H9 (cell line): ENCODE data around the gene CT45A5. TPM values are rescaled to one million over a fixed set of nuclear protein-coding genes. Genes with fewer than 3 reads are reported as not detected.
"Not testable (repeated sequence)": the region's sequence is repeated elsewhere in the genome, so short reads cannot be mapped to it uniquely, and the experiment has no call there.

Source experiments
- DNase-seq: peaks from one replicate; pipeline ENCODE4 v3.0.0-alpha.2; 2017
- H2AFZ ChIP-seq: one replicate; pipeline ENCODE4 v1.6.1; 2013; ENCODE audit warnings: mild to moderate bottlenecking, low read length, control low read depth, moderate library complexity
- H2AK5ac ChIP-seq: 2 replicates; pipeline ENCODE4 v1.6.1; 2013; ENCODE audit warnings: low read length, control low read depth, mixed read lengths; ENCODE audit not compliant: insufficient read length
- H2BK120ac ChIP-seq: one replicate; pipeline ENCODE4 v1.6.1; 2013; ENCODE audit warnings: low read depth, mild to moderate bottlenecking, low read length, control low read depth, inconsistent platforms; ENCODE audit not compliant: poor library complexity, severe bottlenecking
- H2BK12ac ChIP-seq: 2 replicates; pipeline ENCODE4 v1.6.1; 2013; ENCODE audit warnings: low read length, control low read depth, mixed read lengths, low read depth; ENCODE audit not compliant: insufficient read length
- H2BK15ac ChIP-seq: 2 replicates; pipeline ENCODE4 v1.6.1; 2013; ENCODE audit warnings: low read depth, low read length, control low read depth
- H2BK20ac ChIP-seq: one replicate; pipeline ENCODE4 v1.6.1; 2013; ENCODE audit warnings: low read depth, mild to moderate bottlenecking, low read length, control low read depth, inconsistent platforms; ENCODE audit not compliant: poor library complexity, severe bottlenecking
- H2BK5ac ChIP-seq: 2 replicates; pipeline ENCODE4 v1.6.1; 2013; ENCODE audit warnings: low read length, control low read depth, mixed read lengths; ENCODE audit not compliant: insufficient read length
- H3K14ac ChIP-seq: 2 replicates; pipeline ENCODE4 v1.6.1; 2013; ENCODE audit warnings: low read length, control low read depth; ENCODE audit not compliant: insufficient read depth
- H3K18ac ChIP-seq: 2 replicates; pipeline ENCODE4 v1.6.1; 2013; ENCODE audit warnings: low read depth, mild to moderate bottlenecking, mixed read lengths, low read length, control low read depth; ENCODE audit not compliant: insufficient read length
- H3K23ac ChIP-seq: 2 replicates; pipeline ENCODE4 v1.6.1; 2013; ENCODE audit warnings: low read length, control low read depth, mixed read lengths, low read depth; ENCODE audit not compliant: insufficient read length
- H3K23me2 ChIP-seq: 2 replicates; pipeline ENCODE4 v1.6.1; 2013; ENCODE audit warnings: low read depth, mild to moderate bottlenecking, mixed read lengths, low read length, control low read depth; ENCODE audit not compliant: insufficient read length, poor library complexity, severe bottlenecking
- H3K27ac ChIP-seq: 2 replicates; pipeline ENCODE4 v1.5.1; 2013; ENCODE audit warnings: low read length, control low read depth, mixed read lengths, low read depth; ENCODE audit not compliant: insufficient read length
- H3K27me3 ChIP-seq: 2 replicates; pipeline ENCODE4 v1.6.1; 2013; ENCODE audit warnings: low read length, control low read depth, inconsistent platforms; ENCODE audit not compliant: insufficient read depth
- H3K4ac ChIP-seq: 2 replicates; pipeline ENCODE4 v1.6.1; 2013; ENCODE audit warnings: low read depth, mild to moderate bottlenecking, control low read depth, inconsistent platforms, low read length, moderate library complexity
- H3K4me1 ChIP-seq: 2 replicates; pipeline ENCODE4 v1.6.1; 2013; ENCODE audit warnings: low read length, control low read depth, inconsistent platforms; ENCODE audit not compliant: insufficient read depth
- H3K4me2 ChIP-seq: 2 replicates; pipeline ENCODE4 v1.6.1; 2013; ENCODE audit warnings: low read length, control low read depth, mixed read lengths; ENCODE audit not compliant: insufficient read length, insufficient read depth
- H3K56ac ChIP-seq: 2 replicates; pipeline ENCODE4 v1.6.1; 2013; ENCODE audit warnings: low read depth, mild to moderate bottlenecking, mixed read lengths, low read length, control low read depth; ENCODE audit not compliant: insufficient read length
- H3K79me1 ChIP-seq: 2 replicates; pipeline ENCODE4 v1.6.1; 2013; ENCODE audit warnings: low read depth, mild to moderate bottlenecking, moderate library complexity, low read length, control low read depth, inconsistent platforms; ENCODE audit not compliant: insufficient read depth, poor library complexity, severe bottlenecking
- H3K79me2 ChIP-seq: 2 replicates; pipeline ENCODE4 v1.6.1; 2013; ENCODE audit warnings: low read length, control low read depth, inconsistent platforms; ENCODE audit not compliant: insufficient read depth
- H3K9ac ChIP-seq: 2 replicates; pipeline ENCODE4 v1.6.1; 2013; ENCODE audit warnings: low read length, control low read depth, mixed read lengths; ENCODE audit not compliant: insufficient read length; ENCODE audit errors: extremely low read depth
- H3K9me3 ChIP-seq: one replicate; pipeline ENCODE4 v1.6.1; 2013; ENCODE audit warnings: low read depth, low read length, inconsistent platforms; ENCODE audit not compliant: control insufficient read depth
- H3T11ph ChIP-seq: one replicate; pipeline ENCODE4 v1.6.1; 2013; ENCODE audit warnings: mild to moderate bottlenecking, low read length, control low read depth, inconsistent platforms
- H4K20me1 ChIP-seq: one replicate; pipeline ENCODE4 v1.6.1; 2013; ENCODE audit not compliant: control insufficient read depth, insufficient read length, insufficient read depth
- H4K5ac ChIP-seq: 2 replicates; pipeline ENCODE4 v1.6.1; 2013; ENCODE audit warnings: low read depth, mild to moderate bottlenecking, mixed read lengths, low read length, control low read depth; ENCODE audit not compliant: insufficient read length
- H4K8ac ChIP-seq: replicated peaks from 2 replicates; pipeline ENCODE4 v1.6.1; 2013; ENCODE audit warnings: low read length, control low read depth, mixed read lengths, low read depth; ENCODE audit not compliant: insufficient read length
- H4K91ac ChIP-seq: 2 replicates; pipeline ENCODE4 v1.6.1; 2013; ENCODE audit warnings: low read depth, mild to moderate bottlenecking, moderate library complexity, mixed read lengths, low read length, control low read depth; ENCODE audit not compliant: insufficient read length
- H3K27ac Mint-ChIP-seq, 3 experiments: 2 replicates in 2 of 3; 3 replicates in 1 of 3; pipeline ENCODE4 v1.8.0; 2020 to 2021; ENCODE audit warnings: mixed read lengths in 3 of 3, mild to moderate bottlenecking in 1 of 3, moderate library complexity in 1 of 3
- H3K27me3 Mint-ChIP-seq: 2 replicates; pipeline ENCODE4 v1.8.0; 2021; ENCODE audit warnings: low read depth, mild to moderate bottlenecking, moderate library complexity, mixed read lengths
- H3K36me3 Mint-ChIP-seq, 3 experiments: 2 replicates in 2 of 3; 3 replicates in 1 of 3; pipeline ENCODE4 v1.8.0; 2020 to 2021; ENCODE audit warnings: low read depth in 3 of 3, mixed read lengths in 3 of 3; ENCODE audit not compliant: insufficient read depth in 1 of 3
- H3K4me1 Mint-ChIP-seq, 2 experiments: 2 replicates each; pipeline ENCODE4 v1.8.0; 2020; ENCODE audit warnings: mixed read lengths in 2 of 2
- H3K4me3 Mint-ChIP-seq, 2 experiments: 2 replicates in 1 of 2; 3 replicates in 1 of 2; pipeline ENCODE4 v1.8.0; 2020 to 2021; ENCODE audit warnings: mild to moderate bottlenecking in 2 of 2, mixed read lengths in 2 of 2, moderate library complexity in 1 of 2
- H3K9me3 Mint-ChIP-seq, 2 experiments: 2 replicates in 1 of 2; 3 replicates in 1 of 2; pipeline ENCODE4 v1.8.0; 2020; ENCODE audit warnings: mild to moderate bottlenecking in 2 of 2, mixed read lengths in 2 of 2, moderate library complexity in 1 of 2
- WGBS: extraction: QIAGEN DNeasy Blood & Tissue Kit; methylation state at CpG from one replicate; pipeline ENCODE4 v1.1.7; 2013; ENCODE audit warnings: missing lambda C conversion rate, low lambda C conversion rate, mixed read lengths; ENCODE audit not compliant: insufficient read length; ENCODE audit errors: extremely low coverage; 5-methylcytosine and 5-hydroxymethylcytosine counted together
- total RNA-seq: library from RNA; stranded (reverse); gene quantifications from 2 replicates; pipeline ENCODE4 v1.2.1, GENCODE V29; 2021
- TF ChIP-seq, protein P1 (sequence below): fragments of 200-600 bp; sonication (generic); conservative IDR thresholded peaks from 3 replicates; pipeline ENCODE4 v1.8.0; 2021; ENCODE audit warnings: antibody characterized with exemption, mild to moderate bottlenecking

CT45A5 gene
- total RNA-seq, 1 experiment from 2014 or later: not detected

DNA sequence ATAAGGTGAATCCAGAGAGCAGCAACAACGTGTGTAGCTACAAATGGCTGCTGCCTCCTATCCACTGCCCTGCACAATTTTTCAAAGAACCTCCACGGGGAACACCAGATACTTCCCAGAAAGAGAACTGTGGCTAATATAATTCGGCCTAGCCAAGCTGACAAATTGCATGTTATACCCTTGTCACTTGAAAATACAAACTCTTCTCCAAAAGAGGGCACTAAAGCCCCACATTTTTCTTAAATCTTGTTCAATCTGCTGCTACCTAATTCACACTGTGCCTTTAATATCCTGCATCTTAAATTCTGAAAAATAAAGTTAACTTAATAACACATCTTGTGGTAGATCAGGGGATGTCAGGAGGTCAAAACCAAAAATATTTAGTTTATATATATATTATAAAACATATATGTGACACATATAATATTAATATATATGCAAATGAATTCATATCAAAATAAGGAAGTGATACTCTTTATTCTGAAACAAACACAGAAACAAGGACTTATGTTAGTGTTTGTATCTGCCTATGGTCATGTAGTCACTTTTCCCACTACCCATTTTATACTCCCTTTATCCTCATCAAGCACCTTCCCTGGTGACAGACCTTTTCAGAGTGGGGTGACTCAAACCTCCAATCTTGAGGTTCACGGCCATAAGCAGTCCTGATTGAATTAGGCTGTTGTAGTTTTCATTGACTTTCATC lies 47.8 kb downstream of the CT45A5 start:
- Histone ChIP-seq H3K23ac (no peak overlapping the region), H4K91ac (no peak overlapping the region), H3K9me3 (peaks cover 54% of the 10 kb centered on the region), H4K5ac (no peak overlapping the region), H3K79me2 (no peaks in the 10 kb centered on the region), H2BK15ac (no peak overlapping the region), H3K4me2 (no peak overlapping the region), H2BK5ac (no peak overlapping the region), H3T11ph (no peak overlapping the region), H3K79me1 (no peaks in the 10 kb centered on the region), H4K20me1 (no peaks in the 10 kb centered on the region), H2BK12ac (no peak overlapping the region), H3K4me1 (no peaks in the 10 kb centered on the region), H4K8ac (no peak overlapping the region), H2BK20ac (no peak overlapping the region), H3K27ac (no peak overlapping the region), H3K56ac (no peak overlapping the region), H3K14ac (no peak overlapping the region), H2BK120ac (no peak overlapping the region), H2AFZ (no peak overlapping the region), H3K4ac (no peak overlapping the region), H3K23me2 (no peaks in the 10 kb centered on the region), H3K27me3 (no peaks in the 10 kb centered on the region), H3K9ac (no peak overlapping the region), H2AK5ac (no peak overlapping the region), H3K18ac (no peak overlapping the region)
- H3K4me3 Mint-ChIP-seq: no peak overlapping the region
- no peak for DNase-seq
- peaks cover 0 to 20% (median 0%) of the 10 kb centered on the region in 3 experiments; a peak in 3 of 7 replicates for H3K36me3 Mint-ChIP-seq
- H3K27ac Mint-ChIP-seq: no peak overlapping the region
- peaks cover 52 to 72% of the 10 kb centered on the region in 2 experiments for H3K9me3 Mint-ChIP-seq
- H3K4me1 Mint-ChIP-seq: no peaks in the 10 kb centered on the region
- TF ChIP-seq, protein P1, sequence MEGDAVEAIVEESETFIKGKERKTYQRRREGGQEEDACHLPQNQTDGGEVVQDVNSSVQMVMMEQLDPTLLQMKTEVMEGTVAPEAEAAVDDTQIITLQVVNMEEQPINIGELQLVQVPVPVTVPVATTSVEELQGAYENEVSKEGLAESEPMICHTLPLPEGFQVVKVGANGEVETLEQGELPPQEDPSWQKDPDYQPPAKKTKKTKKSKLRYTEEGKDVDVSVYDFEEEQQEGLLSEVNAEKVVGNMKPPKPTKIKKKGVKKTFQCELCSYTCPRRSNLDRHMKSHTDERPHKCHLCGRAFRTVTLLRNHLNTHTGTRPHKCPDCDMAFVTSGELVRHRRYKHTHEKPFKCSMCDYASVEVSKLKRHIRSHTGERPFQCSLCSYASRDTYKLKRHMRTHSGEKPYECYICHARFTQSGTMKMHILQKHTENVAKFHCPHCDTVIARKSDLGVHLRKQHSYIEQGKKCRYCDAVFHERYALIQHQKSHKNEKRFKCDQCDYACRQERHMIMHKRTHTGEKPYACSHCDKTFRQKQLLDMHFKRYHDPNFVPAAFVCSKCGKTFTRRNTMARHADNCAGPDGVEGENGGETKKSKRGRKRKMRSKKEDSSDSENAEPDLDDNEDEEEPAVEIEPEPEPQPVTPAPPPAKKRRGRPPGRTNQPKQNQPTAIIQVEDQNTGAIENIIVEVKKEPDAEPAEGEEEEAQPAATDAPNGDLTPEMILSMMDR: no peak
- H3K27me3 Mint-ChIP-seq: peaks cover 3% of the 10 kb centered on the region; the same call in 1 of the 2 replicates
- no CpG with 5 or more reads among the region's 4 CpGs for WGBS

DNA sequence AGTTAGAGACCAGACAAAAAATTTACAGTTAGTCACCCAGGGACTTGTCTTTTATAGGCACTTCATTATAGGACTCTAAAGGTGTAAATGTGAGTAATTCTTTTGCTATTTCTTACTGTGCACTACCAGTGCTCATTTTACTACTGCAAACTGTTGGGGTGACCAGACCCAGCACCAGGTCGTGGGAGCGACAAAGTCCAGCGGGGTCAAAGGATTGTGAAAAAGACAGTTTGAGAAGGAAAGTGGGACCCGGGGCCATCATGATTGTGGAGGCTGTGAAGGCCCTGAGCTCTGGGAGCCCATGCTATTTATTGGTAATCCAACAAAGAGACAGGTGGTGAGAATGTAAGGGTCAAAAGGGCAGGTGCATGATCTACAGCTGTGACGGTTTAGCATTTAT lies 50.6 kb downstream of the CT45A5 start:
- not testable (repeated sequence) for H2BK120ac ChIP-seq, H2BK12ac ChIP-seq, H3K27ac ChIP-seq, H4K8ac ChIP-seq, H3K4me2 ChIP-seq, H3K4me1 Mint-ChIP-seq, H3K27me3 Mint-ChIP-seq, H4K91ac ChIP-seq, H3K36me3 Mint-ChIP-seq, H3K18ac ChIP-seq, H3K23ac ChIP-seq, H3K56ac ChIP-seq, H3K27ac Mint-ChIP-seq, H2AK5ac ChIP-seq, H3K4ac ChIP-seq, H3K14ac ChIP-seq, H2BK15ac ChIP-seq, H3T11ph ChIP-seq, H3K27me3 ChIP-seq, H3K9ac ChIP-seq, H3K4me1 ChIP-seq, H4K20me1 ChIP-seq, H3K4me3 Mint-ChIP-seq, H3K79me1 ChIP-seq, H3K23me2 ChIP-seq, H2AFZ ChIP-seq, H2BK5ac ChIP-seq, H3K79me2 ChIP-seq, H4K5ac ChIP-seq, DNase-seq, H2BK20ac ChIP-seq
- peaks cover 25 to 44% of the 10 kb centered on the region in 2 experiments for H3K9me3 Mint-ChIP-seq
- WGBS: no CpG with 5 or more reads among the region's 5 CpGs
- peaks cover 29% of the 10 kb centered on the region for H3K9me3 ChIP-seq
